HCT116 (cell line): ENCODE results near the gene CAMK2N2. TPM values are rescaled to one million over a fixed set of nuclear protein-coding genes. Genes with fewer than 3 reads are reported as not detected.

Source experiments
- ATAC-seq: fragments of 200-7000 bp; cut with Tn5 transposase; 2 replicates; pipeline ENCODE4 v1.9.1; 2020; ENCODE audit warnings: mild to moderate bottlenecking, moderate library complexity
- BruUV-seq: library from RNA; stranded (reverse); fragments of 400-500 nt; replicated peaks from 2 replicates; lab custom pipeline; 2021; lab: Mats Ljungman, UMichigan
- CTCF ChIA-PET: fragments of 300-600 bp; sonication (Branson Sonifier 250); formaldehyde crosslinking; loops from one replicate; lab custom pipeline; 2021; ENCODE audit warnings: antibody characterized with exemption; lab: Charles Lee
- POLR2A ChIA-PET: fragments of 300-600, 350-600 bp; sonication (Branson Sonifier 250); formaldehyde crosslinking; loops from one replicate; lab custom pipeline; 2021; ENCODE audit warnings: antibody characterized with exemption; lab: Charles Lee
- RAD21 ChIA-PET, 2 experiments: fragments of 300-600 bp; sonication (Branson Sonifier 250); formaldehyde crosslinking; loops; one replicate each; lab custom pipeline; 2023; ENCODE audit warnings: low total read pairs in 2 of 2; ENCODE audit not compliant: uncharacterized antibody in 2 of 2, unreplicated experiment in 2 of 2, low non-redundant PET in 1 of 2; lab: Charles Lee
- DNase-seq: peaks from one replicate; pipeline ENCODE4 v3.0.0-alpha.2; 2010; ENCODE audit warnings: low read depth, low spot score
- H2AFZ ChIP-seq: fragments of 200-600 bp; shearing (Covaris generic), sonication (generic); 2 replicates; pipeline ENCODE4 v1.6.1; 2017; ENCODE audit warnings: low read depth, mixed run types, mixed read lengths, antibody characterized with exemption, low read length; ENCODE audit not compliant: poor library complexity, severe bottlenecking
- H3K27ac ChIP-seq: 2 replicates; pipeline ENCODE4 v1.5.1; 2012; ENCODE audit warnings: low read depth, low read length
- H3K27me3 ChIP-seq: fragments of 200-600 bp; sonication (generic); 2 replicates; pipeline ENCODE4 v1.6.1; 2016; ENCODE audit warnings: mixed run types, low read length, mixed read lengths; ENCODE audit not compliant: insufficient read depth
- H3K36me3 ChIP-seq, 2 experiments: fragments of 200-500 bp in 1 of 2; fragments of 200-600 bp in 1 of 2; sonication (Bioruptor generic) in 1 of 2; sonication (generic) in 1 of 2; 2 replicates each; pipeline versions ENCODE4 v1.5.1 to v1.6.1; 2014 to 2016; ENCODE audit warnings: low read length in 2 of 2, inconsistent platforms in 1 of 2, mixed read lengths in 1 of 2, mixed run types in 1 of 2; ENCODE audit not compliant: insufficient read depth in 2 of 2, control insufficient read depth in 1 of 2
- H3K4me1 ChIP-seq, 2 experiments: fragments of 200-600 bp in 1 of 2; sonication (generic) in 1 of 2; 2 replicates each; pipeline versions ENCODE4 v1.5.1 to v1.6.1; 2012 to 2017; ENCODE audit warnings: low read length in 2 of 2, inconsistent platforms in 1 of 2, mild to moderate bottlenecking in 1 of 2, mixed read lengths in 1 of 2, mixed run types in 1 of 2, moderate library complexity in 1 of 2; ENCODE audit not compliant: insufficient read depth in 2 of 2, control insufficient read depth in 1 of 2
- H3K4me2 ChIP-seq: fragments of 200-600 bp; sonication (generic); 2 replicates; pipeline ENCODE4 v1.6.1; 2017; ENCODE audit warnings: mixed run types, low read length, mixed read lengths
- H3K4me3 ChIP-seq, 2 experiments: fragments of 200-600 bp in 1 of 2; sonication (generic) in 1 of 2; replicated peaks in 1 of 2; 2 replicates each; pipeline ENCODE4 v1.5.1; 2011 to 2016; ENCODE audit warnings: low read length in 2 of 2, control low read depth in 1 of 2, low read depth in 1 of 2, mild to moderate bottlenecking in 1 of 2, mixed read lengths in 1 of 2, mixed run types in 1 of 2
- H3K79me2 ChIP-seq: fragments of 200-600 bp; sonication (generic); 2 replicates; pipeline ENCODE4 v1.6.1; 2017; ENCODE audit warnings: mild to moderate bottlenecking, mixed run types, low read length, moderate library complexity, mixed read lengths; ENCODE audit not compliant: insufficient read depth
- H3K9ac ChIP-seq: fragments of 200-600 bp; sonication (generic); 2 replicates; pipeline ENCODE4 v1.6.1; 2016; ENCODE audit warnings: low read length, mixed read lengths
- H3K9me2 ChIP-seq: fragments of 200-600 bp; sonication (generic), shearing (Covaris generic); 2 replicates; pipeline ENCODE4 v1.6.1; 2017; ENCODE audit warnings: mixed run types, mild to moderate bottlenecking, moderate library complexity; ENCODE audit not compliant: insufficient read depth
- H3K9me3 ChIP-seq, 2 experiments: fragments of 200-500 bp in 1 of 2; fragments of 200-600 bp in 1 of 2; sonication (Bioruptor generic) in 1 of 2; sonication (generic) in 1 of 2; 2 replicates each; pipeline ENCODE4 v1.6.1; 2014 to 2017; ENCODE audit warnings: low read length in 2 of 2, mixed read lengths in 2 of 2, inconsistent platforms in 1 of 2, low read depth in 1 of 2, mild to moderate bottlenecking in 1 of 2, mixed run types in 1 of 2, moderate library complexity in 1 of 2; ENCODE audit not compliant: control insufficient read depth in 1 of 2, insufficient read depth in 1 of 2
- H4K20me1 ChIP-seq: fragments of 200-600 bp; sonication (generic), shearing (Covaris generic); 2 replicates; pipeline ENCODE4 v1.6.1; 2017; ENCODE audit warnings: mixed run types, mild to moderate bottlenecking, moderate library complexity; ENCODE audit not compliant: insufficient read depth
- FOSL1 ChIP-seq: IDR thresholded peaks from 2 replicates; pipeline ENCODE4 v1.6.1; 2012; ENCODE audit warnings: low read depth
- POLR2AphosphoS5 ChIP-seq: IDR thresholded peaks from 2 replicates; pipeline ENCODE4 v1.6.1; 2011; ENCODE audit warnings: mild to moderate bottlenecking, low read depth, low read length, moderate library complexity
- ZFX ChIP-seq: fragments of 450-650 bp; IDR thresholded peaks from 2 replicates; pipeline ENCODE4 v1.6.1; 2017
- intact Hi-C: fragments of 100-400 bp; cut with micrococcal nuclease; formaldehyde crosslinking; loops from 2 replicates; pipeline ENCODE4 v1.10.0; 2022
- total RNA-seq: library from RNA; stranded (reverse); gene quantifications from one replicate; pipeline ENCODE4 v1.2.1, GENCODE V29; 2021; ENCODE audit not compliant: unreplicated experiment
- TF ChIP-seq, protein P1 (sequence below): IDR thresholded peaks from 2 replicates; pipeline ENCODE4 v1.6.1; 2012; ENCODE audit warnings: low read depth

CAMK2N2 gene
- total RNA-seq, 1 experiment from 2014 or later: 5.1 TPM

DNA sequence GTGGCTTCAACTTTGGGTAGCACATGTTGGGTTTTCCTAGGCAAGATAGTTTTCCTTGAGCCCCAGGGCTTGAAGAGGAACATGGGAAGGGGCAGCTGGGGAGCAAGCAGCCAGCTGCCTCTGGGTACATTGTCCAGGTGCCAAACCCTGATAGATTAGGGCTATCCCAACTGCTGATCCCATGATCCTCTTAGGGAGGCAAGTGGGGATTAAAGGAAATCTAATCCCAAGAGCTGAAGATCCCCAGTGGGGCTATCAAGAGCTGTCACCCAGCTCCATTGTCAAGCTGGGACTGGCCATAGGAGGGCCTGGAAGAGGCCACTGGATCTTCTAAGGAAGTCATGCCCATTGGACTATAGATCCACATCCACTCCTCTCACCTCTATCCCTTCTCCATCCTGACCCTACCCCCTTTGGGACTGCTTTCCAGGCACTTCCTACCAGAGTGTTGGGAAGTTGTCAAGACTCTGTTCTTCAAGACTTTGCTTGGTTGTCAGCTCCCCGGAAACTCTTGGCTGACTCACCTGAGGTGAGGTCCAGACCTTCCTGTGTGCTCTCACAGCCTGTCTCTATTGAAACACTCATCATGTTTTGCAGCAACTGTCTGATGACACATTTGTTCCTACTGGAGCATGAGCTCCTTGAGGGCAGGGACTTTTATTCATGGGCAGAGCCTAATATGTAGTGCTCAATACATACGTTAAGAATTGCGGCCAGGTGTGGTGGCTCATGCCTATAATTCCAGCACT lies 5.9 kb downstream of the CAMK2N2 start:
- H4K20me1 ChIP-seq: no peaks in the 10 kb centered on the region
- no peaks in the 10 kb centered on the region for H3K27me3 ChIP-seq
- RAD21 ChIA-PET: no interaction called here
- no TSS peak for BruUV-seq
- POLR2A ChIA-PET: no interaction called here
- H3K36me3 ChIP-seq: no peaks in the 10 kb centered on the region; a peak in 1 of 4 replicates
- no peak for DNase-seq
- ATAC-seq: no peak
- H2AFZ ChIP-seq: no peak overlapping the region
- no peak overlapping the region for H3K9ac ChIP-seq
- intact Hi-C loops: no loop called here
- H3K4me3 ChIP-seq: no peak overlapping the region
- no peaks in the 10 kb centered on the region for H3K9me3 ChIP-seq
- H3K27ac ChIP-seq: no peak overlapping the region
- CTCF ChIA-PET: no interaction called here
- H3K4me2 ChIP-seq: no peak overlapping the region
- H3K4me1 ChIP-seq: peaks cover 0 to 4% of the 10 kb centered on the region in 2 experiments; a peak in 1 of 4 replicates
- no peaks in the 10 kb centered on the region for H3K9me2 ChIP-seq
- TF ChIP-seq ZFX (no peak), POLR2AphosphoS5 (no peak), FOSL1 (no peak)
- TF ChIP-seq, protein P1, sequence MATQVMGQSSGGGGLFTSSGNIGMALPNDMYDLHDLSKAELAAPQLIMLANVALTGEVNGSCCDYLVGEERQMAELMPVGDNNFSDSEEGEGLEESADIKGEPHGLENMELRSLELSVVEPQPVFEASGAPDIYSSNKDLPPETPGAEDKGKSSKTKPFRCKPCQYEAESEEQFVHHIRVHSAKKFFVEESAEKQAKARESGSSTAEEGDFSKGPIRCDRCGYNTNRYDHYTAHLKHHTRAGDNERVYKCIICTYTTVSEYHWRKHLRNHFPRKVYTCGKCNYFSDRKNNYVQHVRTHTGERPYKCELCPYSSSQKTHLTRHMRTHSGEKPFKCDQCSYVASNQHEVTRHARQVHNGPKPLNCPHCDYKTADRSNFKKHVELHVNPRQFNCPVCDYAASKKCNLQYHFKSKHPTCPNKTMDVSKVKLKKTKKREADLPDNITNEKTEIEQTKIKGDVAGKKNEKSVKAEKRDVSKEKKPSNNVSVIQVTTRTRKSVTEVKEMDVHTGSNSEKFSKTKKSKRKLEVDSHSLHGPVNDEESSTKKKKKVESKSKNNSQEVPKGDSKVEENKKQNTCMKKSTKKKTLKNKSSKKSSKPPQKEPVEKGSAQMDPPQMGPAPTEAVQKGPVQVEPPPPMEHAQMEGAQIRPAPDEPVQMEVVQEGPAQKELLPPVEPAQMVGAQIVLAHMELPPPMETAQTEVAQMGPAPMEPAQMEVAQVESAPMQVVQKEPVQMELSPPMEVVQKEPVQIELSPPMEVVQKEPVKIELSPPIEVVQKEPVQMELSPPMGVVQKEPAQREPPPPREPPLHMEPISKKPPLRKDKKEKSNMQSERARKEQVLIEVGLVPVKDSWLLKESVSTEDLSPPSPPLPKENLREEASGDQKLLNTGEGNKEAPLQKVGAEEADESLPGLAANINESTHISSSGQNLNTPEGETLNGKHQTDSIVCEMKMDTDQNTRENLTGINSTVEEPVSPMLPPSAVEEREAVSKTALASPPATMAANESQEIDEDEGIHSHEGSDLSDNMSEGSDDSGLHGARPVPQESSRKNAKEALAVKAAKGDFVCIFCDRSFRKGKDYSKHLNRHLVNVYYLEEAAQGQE: no peak
- peaks cover 18% of the 10 kb centered on the region for H3K79me2 ChIP-seq
